ENCODE data around the gene DNAAF1. TPM values are rescaled to one million over a fixed set of nuclear protein-coding genes. Genes with fewer than 3 reads are reported as not detected.

The DNAAF1 gene
- total and polyA plus RNA-seq, 2 of the 8 experiments (the other 6 are each of a cell fraction or from before 2014, with no cell fraction given), result 0.09 to 0.15 TPM

DNA sequence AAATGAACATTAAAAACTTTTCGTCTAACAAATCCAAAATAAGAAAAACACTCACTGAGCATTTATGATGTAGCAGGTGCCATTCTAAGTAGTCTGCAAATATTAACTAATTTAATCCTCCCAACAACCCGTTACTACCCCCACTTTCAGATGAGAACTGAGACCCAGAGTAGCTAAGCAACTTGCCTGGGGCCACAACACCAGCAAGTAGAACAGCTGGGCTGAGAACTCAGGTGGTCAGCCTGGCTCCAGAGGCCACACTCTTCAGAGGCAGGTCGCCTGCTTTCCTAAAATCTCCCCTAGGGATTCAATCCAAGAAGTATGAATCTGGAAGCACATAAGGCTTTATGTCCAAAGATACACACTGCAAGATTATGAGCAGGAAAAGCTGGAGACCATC, 34.6 kb upstream of the DNAAF1 start:
- no peak overlapping the region for H2AK5ac ChIP-seq (ENCODE audit: low read depth, low read length)
- no peak overlapping the region for H2BK12ac ChIP-seq (ENCODE audit: low read depth, low read length)
- peaks cover 18% of the 10 kb centered on the region for H3K79me1 ChIP-seq (ENCODE audit: low read depth, low read length)
- no peaks in the 10 kb centered on the region for H3K9me3 ChIP-seq (ENCODE audit: insufficient read depth in 2 of 2, low read depth in 1 of 2, low read length in 1 of 2)
- no peak overlapping the region for H3K4me2 ChIP-seq (ENCODE audit: insufficient read depth in 1 of 2, low read depth in 2 of 2, low read length in 2 of 2)
- POLR2A ChIA-PET (ENCODE audit: partially characterized antibody), result no interaction called here
- WGBS, 2 experiments (ENCODE audit: extremely low coverage in 1 of 2, insufficient coverage in 1 of 2, insufficient read length in 1 of 2, insufficient replicate concordance in 2 of 2, low coverage in 1 of 2, low lambda C conversion rate in 2 of 2, missing lambda C conversion rate in 1 of 2), result 76% methylated on average over 3 of the region's 3 CpGs; no CpG with 5 or more reads in 1 of the 2 experiments
- H3K14ac ChIP-seq (ENCODE audit: insufficient read length), result no peak overlapping the region
- peaks cover 2% of the 10 kb centered on the region; the same call in 1 of the 2 replicates for H3K23me2 ChIP-seq (ENCODE audit: low read depth, low read length)
- H3K27me3 ChIP-seq (replicated peaks in 1 of 4; ENCODE audit: control insufficient read depth in 3 of 4, extremely low read depth in 1 of 4, insufficient read depth in 3 of 4, low read length in 3 of 4), result no peaks in the 10 kb centered on the region
- H2BK15ac ChIP-seq (ENCODE audit: low read length), result no peak overlapping the region
- H3K18ac ChIP-seq (ENCODE audit: extremely low read depth, low read length), result no peak overlapping the region
- H3K79me2 ChIP-seq (ENCODE audit: control insufficient read depth in 1 of 2, insufficient read depth in 2 of 2, low read length in 2 of 2), result peaks cover 7 to 94% of the 10 kb centered on the region in 2 experiments
- peaks cover 0 to 4% (median 0%) of the 10 kb centered on the region in 4 experiments; a peak in 3 of 8 replicates for H3K36me3 ChIP-seq (ENCODE audit: control insufficient read depth in 2 of 4, insufficient read depth in 4 of 4, low read length in 3 of 4)
- FAIRE-seq (no peak), DNase-seq (ENCODE audit: low read depth in 1 of 2, low spot score in 2 of 2) (no peak)
- no peak overlapping the region for H2BK120ac ChIP-seq (replicated peaks; ENCODE audit: low read depth, low read length)
- H3K4me1 ChIP-seq (replicated peaks in 1 of 4; ENCODE audit: control insufficient read depth in 3 of 4, insufficient read depth in 4 of 4, low read length in 3 of 4), result no peaks in the 10 kb centered on the region; a peak in 1 of 7 replicates
- CTCF ChIA-PET (ENCODE audit: partially characterized antibody), result interaction anchor here (1.1 to 1.3 kb wide), 2 partner anchors 10 to 65 kb away, joined by 3 to 4 read pairs; no protein-coding TSS in a partner anchor
- no peak overlapping the region for H3K9ac ChIP-seq (replicated peaks in 1 of 4; ENCODE audit: extremely low read depth in 1 of 4, low read depth in 3 of 4, low read length in 3 of 4)
- no peak overlapping the region for H3K56ac ChIP-seq (replicated peaks; ENCODE audit: insufficient read length, low read depth, low read length)
- H2BK20ac ChIP-seq (ENCODE audit: low read length), result no peak overlapping the region
- H4K5ac ChIP-seq (ENCODE audit: insufficient read length, low read depth, low read length), result no peak overlapping the region
- no peak overlapping the region for H3K23ac ChIP-seq (ENCODE audit: insufficient read length)
- no peak overlapping the region for H4K91ac ChIP-seq (replicated peaks; ENCODE audit: insufficient read length, low read length)
- H3K4ac ChIP-seq (replicated peaks; ENCODE audit: insufficient read length, low read depth, low read length), result no peak overlapping the region
- no peak overlapping the region for H3K4me3 ChIP-seq (ENCODE audit: extremely low read depth in 1 of 4, insufficient read depth in 2 of 4, low read depth in 3 of 4, low read length in 4 of 4)
- H2AFZ ChIP-seq (ENCODE audit: low read length), result no peak overlapping the region
- H4K20me1 ChIP-seq (replicated peaks in 1 of 2; ENCODE audit: control insufficient read depth in 1 of 2, insufficient read depth in 2 of 2, low read length in 2 of 2), result peaks cover 11 to 21% of the 10 kb centered on the region in 2 experiments
- H3K27ac ChIP-seq (ENCODE audit: low read depth, low read length), result no peak overlapping the region
- H2BK5ac ChIP-seq (ENCODE audit: low read depth, low read length), result no peak overlapping the region
- H4K8ac ChIP-seq (ENCODE audit: extremely low read depth, insufficient read depth, low read length), result no peak overlapping the region
- no peak for TF ChIP-seq SAP30 (IDR thresholded peaks at IDR 0.05; ENCODE audit: insufficient read depth, insufficient replicate concordance, low read length)
- TF ChIP-seq HDAC2 (IDR thresholded peaks at IDR 0.05; ENCODE audit: borderline replicate concordance in 1 of 2, low read depth in 2 of 2, low read length in 2 of 2), result no peak
- TF ChIP-seq PHF8 (conservative IDR thresholded peaks at IDR 0.05; ENCODE audit: low read depth, low read length), result no peak
- TF ChIP-seq KDM1A (IDR thresholded peaks at IDR 0.05; ENCODE audit: borderline replicate concordance, low read length), result no peak
- TF ChIP-seq BRCA1 (IDR thresholded peaks at IDR 0.05; ENCODE audit: low read depth, low read length), result no peak
- TF ChIP-seq SIRT6 (IDR thresholded peaks at IDR 0.05; ENCODE audit: low read length), result no peak
- no peak for TF ChIP-seq TCF12 (IDR thresholded peaks at IDR 0.05; ENCODE audit: low read depth, low read length)
- TF ChIP-seq GABPA (IDR thresholded peaks at IDR 0.05; ENCODE audit: borderline replicate concordance, insufficient read depth, low read length), result no peak
- TF ChIP-seq, protein P1, sequence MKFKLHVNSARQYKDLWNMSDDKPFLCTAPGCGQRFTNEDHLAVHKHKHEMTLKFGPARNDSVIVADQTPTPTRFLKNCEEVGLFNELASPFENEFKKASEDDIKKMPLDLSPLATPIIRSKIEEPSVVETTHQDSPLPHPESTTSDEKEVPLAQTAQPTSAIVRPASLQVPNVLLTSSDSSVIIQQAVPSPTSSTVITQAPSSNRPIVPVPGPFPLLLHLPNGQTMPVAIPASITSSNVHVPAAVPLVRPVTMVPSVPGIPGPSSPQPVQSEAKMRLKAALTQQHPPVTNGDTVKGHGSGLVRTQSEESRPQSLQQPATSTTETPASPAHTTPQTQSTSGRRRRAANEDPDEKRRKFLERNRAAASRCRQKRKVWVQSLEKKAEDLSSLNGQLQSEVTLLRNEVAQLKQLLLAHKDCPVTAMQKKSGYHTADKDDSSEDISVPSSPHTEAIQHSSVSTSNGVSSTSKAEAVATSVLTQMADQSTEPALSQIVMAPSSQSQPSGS (IDR thresholded peaks at IDR 0.05; ENCODE audit: low read length), result no peak
- no peak for TF ChIP-seq YY1 (IDR thresholded peaks at IDR 0.05; ENCODE audit: low read depth, low read length)
- TF ChIP-seq EP300 (IDR thresholded peaks at IDR 0.05; ENCODE audit: borderline replicate concordance in 1 of 2, low read depth in 2 of 2, low read length in 2 of 2), result no peak
- TF ChIP-seq JUND (IDR thresholded peaks at IDR 0.05; ENCODE audit: low read length), result no peak

All from H1 (cell line).